ENCODE measurements around the gene SCAMP3. TPM values are rescaled to one million over a fixed set of nuclear protein-coding genes. Genes with fewer than 3 reads are reported as not detected.
"Not testable (repeated sequence)": the region's sequence is repeated elsewhere in the genome, so short reads cannot be mapped to it uniquely, and the experiment has no call there.

Gene SCAMP3
- total and polyA plus RNA-seq, 2 donors from 2014 or later, result 66.7 to 89.1 TPM

DNA sequence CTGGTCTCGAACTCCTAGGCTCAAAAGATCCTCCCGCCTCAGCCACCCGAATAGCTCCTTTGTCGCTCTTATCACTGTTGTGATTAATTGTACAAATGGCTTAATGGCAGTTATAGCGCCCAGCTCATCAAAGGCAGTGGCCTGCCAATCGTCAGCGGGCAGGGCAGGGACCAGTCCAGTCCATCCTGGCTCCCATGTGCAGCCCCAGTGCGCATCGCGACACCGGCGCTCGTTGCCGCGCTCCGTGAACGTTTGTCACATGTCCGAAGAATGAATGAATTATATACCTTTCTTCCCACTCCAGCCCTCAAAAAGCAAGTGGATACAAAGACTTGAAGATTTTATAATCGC, 35.3 kb downstream of the SCAMP3 start:
- Histone ChIP-seq H3K27ac (ENCODE audit: low read depth in 2 of 2, low read length in 2 of 2) (peak overlapping the region; percentile 82 to 89), H3K9ac (ENCODE audit: low read length in 3 of 3) (peak overlapping the region; percentile 44 to 77 (median 77)), H3K9me3 (ENCODE audit: control insufficient read depth in 2 of 3, insufficient read depth in 1 of 3, low read length in 3 of 3) (no peaks in the 10 kb centered on the region), H3K27me3 (ENCODE audit: control insufficient read depth, insufficient read depth, low read length) (no peaks in the 10 kb centered on the region), H3K4me1 (ENCODE audit: control insufficient read depth in 2 of 3, insufficient read depth in 2 of 3, low read depth in 1 of 3, low read length in 3 of 3) (peaks cover 0 to 12% (median 3%) of the 10 kb centered on the region in 3 donors), H3K36me3 (ENCODE audit: control insufficient read depth in 2 of 3, insufficient read depth in 3 of 3, low read length in 3 of 3) (no peaks in the 10 kb centered on the region), H3K4me3 (ENCODE audit: low read length in 3 of 3) (peak overlapping the region; percentile 69 to 88 (median 80))
- intact Hi-C loops (cut with DNase I), result loop anchor here (10.0 kb wide), 1 partner anchor 52 kb away; the partner anchor contains the start of genes KRTCAP2 and TRIM46
- FAIRE-seq (no peak), DNase-seq (peak; percentile 70 to 88 (median 81))
- TF ChIP-seq, protein P1, sequence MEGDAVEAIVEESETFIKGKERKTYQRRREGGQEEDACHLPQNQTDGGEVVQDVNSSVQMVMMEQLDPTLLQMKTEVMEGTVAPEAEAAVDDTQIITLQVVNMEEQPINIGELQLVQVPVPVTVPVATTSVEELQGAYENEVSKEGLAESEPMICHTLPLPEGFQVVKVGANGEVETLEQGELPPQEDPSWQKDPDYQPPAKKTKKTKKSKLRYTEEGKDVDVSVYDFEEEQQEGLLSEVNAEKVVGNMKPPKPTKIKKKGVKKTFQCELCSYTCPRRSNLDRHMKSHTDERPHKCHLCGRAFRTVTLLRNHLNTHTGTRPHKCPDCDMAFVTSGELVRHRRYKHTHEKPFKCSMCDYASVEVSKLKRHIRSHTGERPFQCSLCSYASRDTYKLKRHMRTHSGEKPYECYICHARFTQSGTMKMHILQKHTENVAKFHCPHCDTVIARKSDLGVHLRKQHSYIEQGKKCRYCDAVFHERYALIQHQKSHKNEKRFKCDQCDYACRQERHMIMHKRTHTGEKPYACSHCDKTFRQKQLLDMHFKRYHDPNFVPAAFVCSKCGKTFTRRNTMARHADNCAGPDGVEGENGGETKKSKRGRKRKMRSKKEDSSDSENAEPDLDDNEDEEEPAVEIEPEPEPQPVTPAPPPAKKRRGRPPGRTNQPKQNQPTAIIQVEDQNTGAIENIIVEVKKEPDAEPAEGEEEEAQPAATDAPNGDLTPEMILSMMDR (IDR thresholded peaks at IDR 0.05; ENCODE audit: borderline replicate concordance, extremely low read depth, insufficient read depth), result no peak

DNA sequence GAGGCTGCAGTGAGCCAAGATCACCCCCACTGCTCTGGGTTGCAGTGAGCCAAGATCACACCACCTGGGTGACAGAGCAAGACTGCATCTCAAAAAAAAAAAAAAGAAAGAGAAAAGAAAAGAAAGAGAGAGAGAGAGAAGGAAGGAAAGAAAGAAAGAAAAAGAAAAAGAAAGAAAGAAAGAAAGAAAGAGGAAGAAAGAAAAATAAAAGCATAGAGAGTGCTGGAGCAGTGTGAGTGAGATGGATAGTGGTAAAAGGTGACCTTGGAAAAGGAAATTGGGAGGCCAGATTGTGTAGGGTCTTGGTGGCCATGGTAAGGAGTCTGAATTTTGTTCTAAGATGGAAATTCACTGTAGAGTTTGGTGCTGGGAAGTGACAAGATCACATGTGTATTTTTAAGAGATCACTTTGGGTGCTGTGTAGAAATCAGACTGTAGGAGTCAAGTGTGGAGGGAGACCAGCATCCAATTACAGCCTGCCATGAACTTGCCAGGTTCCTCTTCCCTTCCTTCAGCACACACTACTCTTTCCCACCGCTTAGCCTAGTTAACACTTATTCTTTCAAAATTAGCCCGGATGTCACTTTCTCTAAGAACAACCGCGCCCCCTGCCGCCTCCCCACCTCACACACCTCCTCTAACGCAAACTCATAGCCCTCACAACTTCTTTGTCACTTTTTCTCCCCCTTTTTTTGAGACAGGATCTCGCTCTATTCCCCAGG, 35.8 kb downstream of the SCAMP3 start:
- H3K36me3 ChIP-seq (ENCODE audit: control insufficient read depth in 2 of 3, insufficient read depth in 3 of 3, low read length in 3 of 3), result no peaks in the 10 kb centered on the region
- peak; percentile 85 to 93 (median 90) for DNase-seq
- intact Hi-C loops (cut with DNase I), result loop anchor here (10.0 kb wide), 1 partner anchor 52 kb away; the partner anchor contains the start of genes KRTCAP2 and TRIM46
- peak overlapping the region; percentile 44 to 77 (median 77) for H3K9ac ChIP-seq (ENCODE audit: low read length in 3 of 3)
- FAIRE-seq, result no peak
- no peaks in the 10 kb centered on the region for H3K27me3 ChIP-seq (ENCODE audit: control insufficient read depth, insufficient read depth, low read length)
- peaks cover 0 to 12% (median 3%) of the 10 kb centered on the region in 3 donors for H3K4me1 ChIP-seq (ENCODE audit: control insufficient read depth in 2 of 3, insufficient read depth in 2 of 3, low read depth in 1 of 3, low read length in 3 of 3)
- H3K27ac ChIP-seq (ENCODE audit: low read depth in 2 of 2, low read length in 2 of 2), result peak overlapping the region; percentile 82 to 89
- peak overlapping the region; percentile 69 to 88 (median 80) for H3K4me3 ChIP-seq (ENCODE audit: low read length in 3 of 3)
- H3K9me3 ChIP-seq (ENCODE audit: control insufficient read depth in 2 of 3, insufficient read depth in 1 of 3, low read length in 3 of 3), result no peaks in the 10 kb centered on the region
- TF ChIP-seq, protein P1 (IDR thresholded peaks at IDR 0.05; ENCODE audit: borderline replicate concordance, extremely low read depth, insufficient read depth), result peak; percentile 61

DNA sequence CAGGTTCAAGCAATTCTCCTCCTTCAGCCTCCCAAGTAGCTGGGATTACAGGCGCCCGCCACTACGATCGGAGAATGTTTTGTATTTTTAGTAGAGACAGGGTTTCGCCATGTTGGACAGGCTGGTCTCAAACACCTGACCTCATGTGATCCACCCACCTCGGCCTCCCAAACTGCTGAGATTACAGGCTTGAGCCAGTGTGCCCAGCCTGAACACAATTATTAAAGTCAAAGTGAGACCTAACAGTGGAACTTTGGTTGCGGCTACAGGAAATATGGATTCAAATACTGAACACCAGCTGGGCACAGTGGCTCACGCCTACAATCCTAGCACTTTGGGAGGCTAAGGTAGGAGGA, 36.8 kb downstream of the SCAMP3 start:
- H3K4me3 ChIP-seq (ENCODE audit: low read length in 3 of 3); DNase-seq; H3K36me3 ChIP-seq (ENCODE audit: control insufficient read depth in 2 of 3, insufficient read depth in 3 of 3, low read length in 3 of 3); FAIRE-seq; H3K9me3 ChIP-seq (ENCODE audit: control insufficient read depth in 2 of 3, insufficient read depth in 1 of 3, low read length in 3 of 3); H3K9ac ChIP-seq (ENCODE audit: low read length in 3 of 3); H3K27me3 ChIP-seq (ENCODE audit: control insufficient read depth, insufficient read depth, low read length): not testable (repeated sequence)
- Histone ChIP-seq H3K4me1 (ENCODE audit: control insufficient read depth in 2 of 3, insufficient read depth in 2 of 3, low read depth in 1 of 3, low read length in 3 of 3) (peaks cover 0 to 12% (median 3%) of the 10 kb centered on the region in 3 donors), H3K27ac (ENCODE audit: low read depth in 2 of 2, low read length in 2 of 2) (peak overlapping the region in 1 of 2 donors; percentile 53)
- intact Hi-C loops (cut with DNase I), result loop anchor here (10.0 kb wide), 1 partner anchor 51 kb away; the partner anchor contains the start of genes KRTCAP2 and TRIM46

DNA sequence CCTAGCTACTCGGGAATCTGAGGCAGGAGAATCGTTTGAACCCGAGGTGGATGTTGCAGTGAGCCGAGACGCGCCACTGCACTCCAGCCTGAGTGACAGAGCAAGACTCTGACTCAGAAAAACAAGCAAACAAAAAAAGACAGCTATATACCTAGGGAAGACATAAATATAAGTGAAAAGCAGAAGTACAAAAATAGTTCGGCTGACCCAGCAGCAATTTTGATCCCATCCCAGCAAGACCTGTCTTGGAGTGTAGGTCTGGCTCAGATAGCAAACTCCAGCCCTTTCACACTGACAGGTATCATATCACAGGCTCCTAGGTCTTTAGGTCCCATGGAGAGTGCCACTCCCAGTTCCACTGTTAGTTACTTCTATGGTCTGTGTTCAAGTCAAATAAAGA, 39.1 kb downstream of the SCAMP3 start:
- TF ChIP-seq, protein P1 (IDR thresholded peaks at IDR 0.05; ENCODE audit: borderline replicate concordance, extremely low read depth, insufficient read depth), result no peak
- Histone ChIP-seq H3K36me3 (ENCODE audit: control insufficient read depth in 2 of 3, insufficient read depth in 3 of 3, low read length in 3 of 3) (no peaks in the 10 kb centered on the region), H3K4me3 (ENCODE audit: low read length in 3 of 3) (no peak overlapping the region), H3K9ac (ENCODE audit: low read length in 3 of 3) (no peak overlapping the region), H3K9me3 (ENCODE audit: control insufficient read depth in 2 of 3, insufficient read depth in 1 of 3, low read length in 3 of 3) (no peaks in the 10 kb centered on the region), H3K27ac (ENCODE audit: low read depth in 2 of 2, low read length in 2 of 2) (no peak overlapping the region), H3K27me3 (ENCODE audit: control insufficient read depth, insufficient read depth, low read length) (no peaks in the 10 kb centered on the region), H3K4me1 (ENCODE audit: control insufficient read depth in 2 of 3, insufficient read depth in 2 of 3, low read depth in 1 of 3, low read length in 3 of 3) (peaks cover 3 to 12% (median 7%) of the 10 kb centered on the region in 3 donors)
- intact Hi-C loops (cut with DNase I), result loop anchor here (10.0 kb wide), 1 partner anchor 48 kb away; the partner anchor contains the start of genes KRTCAP2 and TRIM46
- no peak for DNase-seq
- no peak for FAIRE-seq

DNA sequence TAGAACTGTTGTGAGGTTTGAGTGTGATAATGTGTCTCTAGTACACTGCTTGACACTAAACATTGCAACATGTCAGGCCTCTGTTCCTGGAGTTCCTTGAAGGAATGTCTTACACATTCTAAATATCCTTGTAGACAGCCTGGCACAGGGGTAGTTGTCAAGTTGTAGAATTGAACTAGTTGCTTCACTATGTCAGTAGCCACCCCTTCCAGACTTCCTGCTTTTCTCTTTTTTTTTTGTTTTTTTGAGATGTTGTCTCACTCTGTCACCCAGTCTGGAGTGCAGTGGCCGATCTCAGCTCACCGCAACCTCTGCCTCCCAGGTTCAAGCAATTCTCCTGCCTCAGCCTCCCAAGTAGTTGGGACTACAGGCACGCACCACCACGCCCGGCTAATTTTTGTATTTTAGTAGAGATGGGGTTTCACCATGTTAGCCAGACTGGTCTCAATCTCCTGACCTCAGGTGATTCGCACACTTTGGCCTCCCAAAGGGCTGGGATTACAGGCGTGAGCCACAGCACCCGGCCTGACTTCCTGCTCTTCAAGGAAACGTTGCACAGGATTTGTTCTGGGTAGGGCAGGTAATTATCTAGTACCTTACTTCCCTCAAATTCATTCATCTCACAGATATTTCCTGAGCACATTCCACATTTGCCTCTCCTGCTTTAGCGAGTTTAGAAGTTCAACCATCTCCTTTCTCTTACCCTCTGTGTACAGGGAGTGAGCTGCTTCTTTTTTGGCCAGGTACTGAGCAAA, 41.8 kb downstream of the SCAMP3 start:
- DNase-seq; FAIRE-seq; H3K4me3 ChIP-seq (ENCODE audit: low read length in 3 of 3); H3K27me3 ChIP-seq (ENCODE audit: control insufficient read depth, insufficient read depth, low read length); H3K9me3 ChIP-seq (ENCODE audit: control insufficient read depth in 2 of 3, insufficient read depth in 1 of 3, low read length in 3 of 3); H3K9ac ChIP-seq (ENCODE audit: low read length in 3 of 3); H3K27ac ChIP-seq (ENCODE audit: low read depth in 2 of 2, low read length in 2 of 2); H3K4me1 ChIP-seq (ENCODE audit: control insufficient read depth in 2 of 3, insufficient read depth in 2 of 3, low read depth in 1 of 3, low read length in 3 of 3); H3K36me3 ChIP-seq (ENCODE audit: control insufficient read depth in 2 of 3, insufficient read depth in 3 of 3, low read length in 3 of 3): not testable (repeated sequence)
- intact Hi-C loops (cut with DNase I), result loop anchor here (10.0 kb wide), 1 partner anchor 46 kb away; the partner anchor contains the start of genes KRTCAP2 and TRIM46
